HG03064 (cell line): ENCODE measurements around the gene EHBP1.
"Not testable (repeated sequence)": the region's sequence is repeated elsewhere in the genome, so short reads cannot be mapped to it uniquely, and the experiment has no call there.

Source experiments
- ATAC-seq: cut with Tn5 transposase; IDR thresholded peaks from one replicate; pipeline ENCODE4 v1.9.1; 2021; ENCODE audit warnings: low read depth; ENCODE audit not compliant: unreplicated experiment

Gene EHBP1

DNA sequence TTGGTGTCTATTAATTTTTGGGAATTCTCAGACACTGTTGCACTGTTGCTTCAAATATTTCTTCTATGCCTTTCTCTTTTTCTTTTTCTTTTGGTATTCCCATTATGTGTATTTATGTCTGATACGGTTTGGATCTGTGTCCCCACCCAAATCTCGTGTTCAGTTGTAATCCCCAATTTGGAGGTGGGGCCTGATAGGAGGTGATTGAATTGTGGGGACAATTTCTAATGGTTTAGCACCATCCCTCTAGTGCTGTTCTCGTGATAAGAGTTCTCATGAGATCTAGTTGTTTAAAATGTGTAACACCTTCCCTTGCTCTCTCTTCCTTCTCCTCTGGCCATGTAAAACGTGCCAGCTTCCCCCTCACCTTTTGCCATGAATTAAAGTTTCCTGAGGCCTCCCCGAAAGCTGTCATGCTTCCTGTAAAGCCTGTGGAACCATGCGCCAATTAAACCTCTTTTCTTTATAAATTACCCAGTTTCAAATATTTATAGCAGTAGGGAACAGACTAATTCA, 26.8 kb downstream of the EHBP1 start:
- no peak for ATAC-seq

DNA sequence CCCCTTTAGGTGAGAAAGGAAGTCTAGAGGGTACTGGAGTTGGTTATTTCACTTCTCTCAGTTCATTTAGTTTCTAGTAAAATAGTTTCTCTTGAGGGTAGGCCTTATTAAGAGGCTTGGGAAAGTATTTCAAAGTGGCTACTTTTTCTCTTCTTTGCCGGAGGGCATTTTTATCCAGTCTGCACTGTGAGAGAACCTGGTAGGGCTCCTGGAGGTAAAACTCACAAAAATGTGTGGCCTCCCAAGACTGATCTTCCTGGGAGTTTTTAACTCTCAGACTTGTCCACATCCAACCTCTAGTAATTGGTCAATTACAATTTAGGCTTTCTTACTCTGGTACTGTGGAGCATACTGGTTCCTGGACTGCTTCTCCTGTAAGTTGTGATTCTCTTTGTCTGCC, 28.0 kb downstream of the EHBP1 start:
- ATAC-seq, result no peak

DNA sequence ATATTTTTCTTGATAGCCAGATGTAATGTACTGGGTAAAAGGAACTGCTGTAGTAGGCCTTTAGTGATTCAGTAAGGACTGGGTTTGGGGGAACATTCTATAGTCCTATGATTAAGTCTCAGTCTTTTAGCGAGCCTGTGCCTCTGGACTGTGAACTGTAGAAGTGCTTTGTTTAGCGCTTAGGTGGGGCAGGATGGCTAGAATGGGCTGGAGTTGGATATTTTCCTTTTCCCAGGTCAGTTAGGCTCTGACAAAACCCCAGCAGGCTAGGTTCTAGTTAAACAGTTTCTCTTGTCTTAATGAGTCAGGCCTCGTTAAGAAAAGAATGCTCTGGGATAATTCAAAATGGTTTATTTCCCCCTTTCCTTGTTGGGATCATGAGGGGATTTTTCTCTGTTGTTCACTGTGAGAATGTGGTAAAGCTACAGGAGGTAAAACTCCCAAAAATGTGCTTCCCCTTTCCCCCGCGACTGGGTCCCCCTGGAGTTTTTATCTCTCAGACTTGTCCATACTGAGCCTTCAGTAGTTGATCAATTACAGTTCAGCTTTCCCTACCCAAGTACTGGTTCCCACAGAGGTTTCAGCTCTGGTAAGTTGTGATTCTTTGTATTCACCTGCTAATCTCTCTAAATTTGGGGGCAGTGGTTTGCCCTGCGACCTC, 31.5 kb downstream of the EHBP1 start:
- ATAC-seq, result no peak

DNA sequence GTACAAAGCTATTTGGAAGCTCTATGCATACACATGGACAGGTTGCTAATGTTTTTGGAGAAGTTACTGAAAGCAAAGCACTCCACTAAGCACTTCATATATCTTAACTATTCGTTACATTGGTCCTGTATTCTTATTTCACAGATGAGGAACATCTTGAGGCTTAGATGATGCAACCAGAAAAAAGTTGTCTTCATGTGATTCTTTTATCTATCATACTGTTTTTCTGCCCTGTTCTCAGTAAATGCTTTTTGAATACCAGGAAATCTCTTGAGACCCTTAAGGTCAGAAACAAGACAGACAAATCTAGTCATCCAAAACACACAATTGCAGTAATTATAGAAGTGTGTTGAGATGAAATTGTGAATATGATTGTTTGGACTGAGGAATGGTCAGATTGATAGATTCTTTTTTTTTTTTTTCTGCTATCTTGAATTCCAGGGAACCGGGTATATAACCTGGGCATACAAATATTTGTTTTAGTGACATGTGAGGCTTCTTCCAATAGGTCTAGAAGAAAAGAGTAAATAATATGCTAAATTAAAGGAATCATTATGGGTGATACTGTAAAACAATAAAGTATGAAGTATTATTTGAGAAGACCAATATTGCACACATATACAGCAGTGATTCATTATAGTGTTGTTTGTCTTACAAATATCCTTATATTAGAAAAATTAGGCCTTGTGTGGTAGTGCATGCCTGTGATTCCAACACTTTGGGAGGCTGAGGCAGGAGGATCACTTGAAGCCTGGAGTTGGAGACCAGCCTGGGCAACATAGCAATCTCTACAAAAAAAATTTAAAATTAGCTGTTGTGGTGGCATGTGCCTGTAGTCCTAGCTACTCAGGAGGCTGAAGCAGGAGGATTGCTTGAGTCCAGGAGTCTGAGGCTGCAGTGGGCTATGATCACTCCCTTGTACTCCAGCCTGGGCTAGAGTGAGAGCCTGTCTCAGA, 33.7 kb downstream of the EHBP1 start:
- ATAC-seq, result no peak

DNA sequence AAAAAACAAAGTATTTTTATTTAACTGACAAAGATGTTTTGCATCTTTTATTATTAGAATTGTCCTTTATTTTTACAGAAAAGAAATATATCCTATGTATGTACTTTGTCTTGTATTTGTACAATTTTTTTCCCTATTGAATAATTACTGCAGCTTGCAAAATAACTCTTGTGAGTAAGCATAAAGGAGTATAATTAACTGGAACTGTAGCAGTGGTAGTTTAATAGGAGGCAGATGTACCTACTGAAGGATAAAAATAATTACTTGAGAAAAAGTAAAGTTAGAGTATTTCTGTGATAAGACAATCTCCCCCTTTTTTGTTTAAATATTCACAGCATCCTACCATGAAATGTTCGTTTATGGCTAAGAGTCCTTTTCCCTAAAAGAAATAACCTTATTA, 34.7 kb downstream of the EHBP1 start:
- no peak for ATAC-seq

DNA sequence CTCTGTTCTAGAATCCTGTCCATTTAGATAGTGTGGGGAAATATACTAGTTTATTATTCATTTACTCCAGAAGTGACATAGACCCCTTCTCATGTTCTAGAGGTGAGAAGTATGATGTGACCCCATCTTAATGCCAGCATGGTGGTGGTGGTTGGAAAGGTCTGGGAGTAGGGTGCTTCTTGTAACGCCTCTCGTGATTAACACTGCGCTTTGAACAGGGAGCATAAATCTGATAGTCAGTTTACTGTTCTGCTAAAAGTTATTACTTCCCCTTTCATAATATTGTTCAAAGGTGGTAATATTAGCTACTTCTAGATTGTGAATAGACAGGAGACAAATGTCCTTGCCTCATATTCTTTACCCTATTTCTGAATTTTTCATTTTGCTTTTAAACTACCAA, 35.6 kb downstream of the EHBP1 start:
- no peak for ATAC-seq

DNA sequence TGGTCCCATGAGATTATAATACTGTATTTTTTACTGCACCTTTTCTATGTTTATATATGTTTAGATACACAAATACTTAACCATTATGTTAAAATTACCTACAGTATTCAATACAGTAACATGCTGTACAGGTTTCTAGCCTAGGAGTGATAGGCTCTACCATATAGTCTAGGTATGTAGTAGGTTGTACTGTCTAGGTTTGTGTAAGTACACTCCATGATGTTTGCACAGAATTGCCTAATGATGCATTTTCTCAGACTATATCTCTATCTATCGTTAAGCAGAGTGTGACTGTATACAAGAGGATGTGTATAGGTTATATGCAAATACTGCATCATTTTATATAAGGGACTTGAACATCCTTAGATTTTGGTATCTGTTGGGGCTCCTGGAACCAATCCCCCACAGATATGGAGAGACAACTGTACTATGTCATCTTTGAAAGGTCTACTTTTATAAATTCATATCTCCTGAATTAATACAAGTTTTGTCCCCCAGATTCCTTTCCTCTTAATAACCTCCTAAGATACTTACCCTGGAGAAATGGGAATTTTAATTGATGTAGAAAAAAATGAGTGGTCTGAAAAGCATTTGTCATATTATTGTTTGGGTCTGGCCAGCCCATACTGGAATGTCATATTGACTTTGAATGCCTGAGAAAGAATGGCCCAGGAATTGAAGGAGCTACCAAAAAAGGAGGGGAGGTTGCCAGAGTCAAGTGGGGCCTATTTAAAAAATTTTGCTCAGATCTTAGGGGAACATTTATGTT, 36.6 kb downstream of the EHBP1 start:
- no peak for ATAC-seq

DNA sequence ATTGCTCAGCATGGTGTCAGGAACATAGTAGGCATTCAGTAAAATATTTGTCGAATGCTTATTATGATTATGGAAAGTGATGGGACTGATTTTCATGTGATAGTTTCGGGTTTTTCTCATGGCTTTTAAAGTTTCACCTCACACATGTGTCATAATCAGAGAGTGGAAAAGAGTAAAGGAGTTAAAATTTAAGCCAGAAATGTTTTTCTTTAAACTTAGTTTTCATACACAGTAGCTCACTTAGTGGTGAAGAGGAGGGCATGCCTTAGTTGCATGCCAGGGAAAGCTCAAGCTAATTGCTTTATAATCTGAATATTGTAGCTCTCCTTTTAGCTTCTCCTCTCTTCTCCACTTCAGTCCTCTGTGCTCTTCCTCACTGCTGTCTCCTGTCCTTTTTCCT, 38.0 kb downstream of the EHBP1 start:
- ATAC-seq, result no peak

DNA sequence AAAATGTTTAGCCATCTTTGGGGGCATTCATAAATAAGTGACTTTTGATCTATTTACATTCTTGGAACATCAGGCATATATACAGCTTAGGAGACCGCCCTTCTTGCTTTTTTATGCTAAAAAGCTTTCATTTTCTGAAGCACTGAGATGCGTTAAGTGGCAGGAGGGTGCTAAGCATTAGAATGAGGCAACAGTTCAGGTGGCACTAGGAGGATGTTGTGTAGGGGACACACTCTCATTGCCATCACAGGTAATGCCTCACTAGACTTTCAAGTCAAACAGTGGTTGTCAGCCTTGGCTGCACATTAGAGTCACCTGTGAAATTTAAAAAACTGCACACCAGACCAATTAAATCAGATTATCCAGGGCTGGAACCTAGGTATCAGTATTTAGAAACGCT, 39.1 kb downstream of the EHBP1 start:
- ATAC-seq, result no peak

DNA sequence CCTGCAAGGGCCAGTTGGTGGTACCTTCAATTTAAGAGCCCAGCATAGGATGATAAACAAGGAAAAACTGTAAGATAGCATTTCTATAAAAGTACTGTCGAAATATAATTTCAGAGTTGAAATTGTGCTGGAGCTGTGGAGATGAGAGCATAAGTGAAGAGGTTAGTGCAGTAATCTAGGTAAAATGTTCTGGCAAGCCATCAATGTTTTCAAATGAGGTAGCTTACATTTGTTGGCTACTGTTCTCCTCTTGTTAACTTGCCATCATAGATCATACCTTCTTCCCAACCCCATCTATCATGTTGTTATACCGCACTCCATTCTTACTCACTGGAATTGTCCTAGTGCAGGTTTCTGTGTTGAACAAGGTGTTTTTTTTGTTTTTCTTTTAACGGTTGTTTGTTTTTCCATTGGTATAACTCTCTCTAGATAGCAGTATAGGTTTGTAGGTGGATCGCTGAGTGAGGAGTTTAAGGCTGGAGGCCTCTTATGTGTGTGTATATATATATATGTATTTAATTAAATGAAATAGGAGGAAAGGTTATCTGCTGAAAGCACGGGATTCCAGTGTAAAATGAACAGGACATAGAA, 40.5 kb downstream of the EHBP1 start:
- ATAC-seq, result no peak

DNA sequence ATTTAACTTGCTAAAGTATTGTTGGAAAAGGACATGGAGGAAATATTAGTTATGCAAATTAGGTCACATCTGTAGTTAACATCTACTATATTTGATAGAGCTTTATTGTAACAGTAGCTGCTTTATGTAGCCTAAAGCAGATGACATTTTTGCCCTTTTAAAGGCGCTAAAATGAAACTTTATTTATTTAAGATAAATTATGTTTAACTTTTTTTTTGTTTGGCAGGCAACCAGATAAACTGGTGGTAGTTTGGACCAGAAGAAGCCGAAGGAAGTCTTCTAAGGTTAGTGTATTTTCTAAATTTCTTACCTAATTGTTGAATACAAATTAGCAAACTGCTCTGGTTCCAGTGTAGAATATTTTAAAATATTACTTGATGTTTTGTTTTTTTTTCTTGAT, 41.7 kb downstream of the EHBP1 start:
- ATAC-seq, result no peak

DNA sequence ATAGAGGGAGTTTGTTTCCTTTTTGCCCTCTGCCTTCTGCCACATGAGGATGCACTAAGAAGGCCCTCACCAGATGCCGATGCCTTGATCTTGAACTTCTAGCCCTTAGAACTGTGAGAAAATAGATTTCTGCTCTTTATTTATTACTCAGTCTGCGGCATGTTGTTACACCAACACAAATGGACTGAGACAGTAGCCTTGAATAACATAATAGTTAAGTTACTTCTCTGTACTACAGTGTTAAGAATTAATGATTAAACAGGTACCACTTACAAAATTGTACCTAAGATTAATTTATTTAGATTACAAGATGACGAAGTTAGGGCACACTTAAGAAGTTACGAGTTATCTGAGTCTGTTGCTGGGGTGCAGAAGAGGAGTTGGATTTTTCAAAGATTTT, 42.4 kb downstream of the EHBP1 start:
- no peak for ATAC-seq

DNA sequence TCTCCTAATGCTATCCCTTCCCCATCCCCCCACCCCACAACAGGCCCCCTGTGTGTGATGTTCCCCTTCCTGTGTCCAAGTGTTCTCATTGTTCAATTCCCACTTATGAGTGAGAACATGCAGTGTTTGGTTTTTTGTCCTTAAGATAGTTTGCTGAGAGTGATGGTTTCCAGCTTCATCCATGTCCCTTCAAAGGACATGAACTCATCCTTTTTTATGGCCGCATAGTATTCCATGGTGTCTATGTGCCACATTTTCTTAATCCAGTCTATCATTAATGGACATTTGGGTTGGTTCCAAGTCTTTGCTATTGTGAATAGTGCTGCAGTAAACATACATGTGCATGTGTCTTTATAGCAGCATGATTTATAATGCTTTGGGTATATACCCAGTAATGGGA, 43.6 kb downstream of the EHBP1 start:
- ATAC-seq, result not testable (repeated sequence)

DNA sequence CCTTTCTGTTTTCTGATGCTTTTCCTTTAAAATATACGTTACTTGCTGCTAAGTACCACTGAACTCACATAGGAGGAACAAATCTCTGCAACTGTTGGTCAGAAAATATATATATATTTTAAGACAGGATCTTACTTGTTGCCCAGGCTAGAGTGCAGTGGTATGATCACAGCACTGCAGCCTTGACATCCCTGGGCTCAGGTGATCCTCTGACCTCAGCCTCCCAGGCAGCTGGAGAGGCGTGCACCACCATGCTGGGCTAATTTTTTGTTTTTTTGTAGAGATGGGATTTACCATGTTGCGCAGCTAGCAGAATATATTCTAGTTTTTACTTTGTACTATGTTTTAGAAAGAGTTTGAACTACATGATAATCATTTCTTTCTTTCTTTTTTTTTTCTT, 51.5 kb downstream of the EHBP1 start:
- no peak for ATAC-seq

DNA sequence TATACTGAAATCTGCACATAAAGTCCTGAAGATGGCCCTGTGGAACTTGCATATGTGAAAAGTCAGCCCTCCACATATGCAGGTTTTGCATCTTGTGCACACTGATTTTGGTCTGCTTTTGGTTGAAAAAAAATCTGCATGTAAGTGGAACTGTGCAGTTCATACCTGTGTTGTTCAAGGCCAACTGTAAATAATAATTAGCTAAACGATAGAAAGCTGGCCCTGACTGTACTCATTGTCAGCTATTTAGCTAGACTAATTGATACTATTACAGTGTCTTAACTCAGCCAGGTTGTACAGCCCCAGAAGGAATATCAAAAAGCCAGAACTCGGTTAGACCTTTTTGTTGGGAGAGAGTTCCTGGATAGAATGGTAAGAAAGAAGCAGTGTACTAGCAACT, 54.5 kb downstream of the EHBP1 start:
- no peak for ATAC-seq

DNA sequence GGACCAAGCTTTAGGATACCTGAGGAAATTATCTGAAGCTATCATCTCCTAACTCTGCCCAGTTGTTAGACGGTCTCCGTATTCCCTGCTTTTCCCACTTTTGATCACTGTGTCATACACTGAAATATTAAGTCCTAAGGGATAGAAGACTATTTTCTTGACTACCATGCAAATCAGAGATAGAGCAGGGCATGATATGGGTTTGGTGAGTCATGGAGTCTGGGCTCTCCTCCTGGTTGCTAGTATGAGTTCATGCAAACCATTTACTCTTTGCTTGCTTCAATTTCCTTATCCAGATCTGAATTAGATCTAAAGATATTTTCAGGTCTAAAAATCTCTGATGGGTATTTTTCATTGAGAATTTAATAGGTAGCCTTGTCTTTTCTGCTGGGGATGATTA, 55.0 kb downstream of the EHBP1 start:
- no peak for ATAC-seq

DNA sequence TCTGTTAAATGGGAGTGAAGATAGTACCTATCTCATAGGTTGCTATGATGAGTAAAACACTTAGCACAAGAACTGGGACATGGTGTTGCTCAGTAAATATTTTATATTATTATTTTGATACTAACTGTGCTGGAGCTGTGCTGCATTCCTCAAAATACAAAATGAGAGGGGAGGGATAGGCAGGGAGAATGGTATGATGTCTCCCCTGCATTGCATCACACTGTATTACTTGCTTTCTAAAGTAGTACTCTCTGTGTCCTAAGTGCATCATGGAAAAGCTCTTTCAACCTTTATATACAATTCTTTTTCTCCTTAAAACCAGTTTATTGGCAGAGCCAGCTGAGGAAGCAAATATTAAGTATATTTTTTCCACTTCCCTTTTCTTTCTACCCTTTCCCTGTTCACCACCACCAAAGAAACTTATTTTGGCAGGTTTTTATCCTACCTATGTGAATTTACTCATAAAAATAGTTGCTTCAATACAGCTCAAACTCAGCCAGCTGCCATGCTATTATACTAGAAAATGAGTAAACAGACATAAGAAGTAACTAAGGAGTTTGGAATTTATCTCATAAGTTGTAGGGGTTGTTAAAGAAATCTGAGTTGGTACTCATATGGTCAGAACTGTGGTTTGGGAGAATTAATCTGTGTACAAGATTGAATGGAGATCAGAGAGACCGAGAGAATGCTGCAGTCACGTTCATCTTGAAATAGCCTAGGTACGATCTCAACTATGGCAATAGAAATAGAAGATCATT, 60.3 kb downstream of the EHBP1 start:
- no peak for ATAC-seq

DNA sequence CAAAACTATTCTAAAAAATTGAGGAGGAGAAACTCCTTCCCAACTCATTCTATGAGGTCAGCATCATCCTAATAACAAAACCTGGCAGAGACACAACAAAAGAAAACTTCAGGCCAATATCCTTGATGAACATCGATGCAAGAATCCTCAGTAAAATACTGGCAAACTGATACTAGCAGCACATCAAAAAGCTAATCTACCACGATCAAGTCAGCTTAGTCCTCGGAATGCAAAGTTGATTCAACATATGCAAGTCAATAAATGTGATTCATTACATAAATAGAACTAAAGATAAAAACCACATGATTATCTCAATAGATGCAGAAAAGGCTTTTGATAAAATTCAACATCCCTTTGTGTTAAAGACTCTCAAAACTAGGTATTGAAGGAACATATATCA, 63.1 kb downstream of the EHBP1 start:
- no peak for ATAC-seq

DNA sequence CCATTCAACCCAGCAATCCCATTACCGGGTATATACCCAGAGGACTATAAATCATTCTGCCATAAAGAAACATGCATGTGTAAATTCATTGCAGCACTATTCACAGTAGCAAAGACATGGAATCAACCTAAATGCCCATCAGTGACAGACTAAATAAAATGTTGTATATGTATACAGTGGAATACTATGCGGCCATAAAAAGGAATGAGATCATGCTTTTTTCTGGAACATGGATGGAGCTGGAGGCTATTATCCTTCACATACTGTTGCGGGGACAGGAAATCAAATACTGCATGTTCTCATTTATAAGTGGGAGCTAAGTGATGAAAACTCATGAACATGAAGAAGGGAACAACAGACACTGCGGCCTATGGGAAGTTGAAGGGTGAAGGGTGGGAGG, 65.1 kb downstream of the EHBP1 start:
- ATAC-seq, result no peak
